ENCODE data around the gene EXO5.

DNA sequence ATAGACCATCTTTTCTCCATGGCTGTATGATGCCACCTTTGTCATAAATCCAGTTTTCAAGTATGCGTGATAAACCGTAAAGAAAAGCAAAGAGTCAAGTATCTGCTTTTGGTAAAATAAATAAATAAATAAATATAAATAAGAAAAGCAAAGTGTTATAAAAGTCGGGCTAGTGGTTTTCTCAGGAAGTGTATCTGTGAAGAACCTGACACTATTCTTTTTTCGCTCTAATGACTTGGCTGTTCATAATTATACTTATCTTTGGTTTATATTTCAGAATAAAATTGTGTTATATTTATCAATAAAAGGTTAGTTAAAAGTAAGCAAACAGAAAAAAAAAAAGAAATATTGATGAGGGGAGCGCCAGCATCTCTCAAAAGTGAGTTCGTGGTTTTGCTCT, 594 bp upstream of the EXO5 start:
- TF ChIP-seq EGR1 (IDR thresholded peaks at IDR 0.05; ENCODE audit: low read depth) = no peak
- TF ChIP-seq, protein P1, sequence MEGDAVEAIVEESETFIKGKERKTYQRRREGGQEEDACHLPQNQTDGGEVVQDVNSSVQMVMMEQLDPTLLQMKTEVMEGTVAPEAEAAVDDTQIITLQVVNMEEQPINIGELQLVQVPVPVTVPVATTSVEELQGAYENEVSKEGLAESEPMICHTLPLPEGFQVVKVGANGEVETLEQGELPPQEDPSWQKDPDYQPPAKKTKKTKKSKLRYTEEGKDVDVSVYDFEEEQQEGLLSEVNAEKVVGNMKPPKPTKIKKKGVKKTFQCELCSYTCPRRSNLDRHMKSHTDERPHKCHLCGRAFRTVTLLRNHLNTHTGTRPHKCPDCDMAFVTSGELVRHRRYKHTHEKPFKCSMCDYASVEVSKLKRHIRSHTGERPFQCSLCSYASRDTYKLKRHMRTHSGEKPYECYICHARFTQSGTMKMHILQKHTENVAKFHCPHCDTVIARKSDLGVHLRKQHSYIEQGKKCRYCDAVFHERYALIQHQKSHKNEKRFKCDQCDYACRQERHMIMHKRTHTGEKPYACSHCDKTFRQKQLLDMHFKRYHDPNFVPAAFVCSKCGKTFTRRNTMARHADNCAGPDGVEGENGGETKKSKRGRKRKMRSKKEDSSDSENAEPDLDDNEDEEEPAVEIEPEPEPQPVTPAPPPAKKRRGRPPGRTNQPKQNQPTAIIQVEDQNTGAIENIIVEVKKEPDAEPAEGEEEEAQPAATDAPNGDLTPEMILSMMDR (IDR thresholded peaks at IDR 0.05 in 2 of 3, conservative IDR thresholded peaks at IDR 0.05 in 1 of 3; ENCODE audit: borderline replicate concordance in 1 of 3, insufficient read depth in 1 of 3, low read depth in 2 of 3, low read length in 2 of 3) = no peak
- TF ChIP-seq, protein P2, sequence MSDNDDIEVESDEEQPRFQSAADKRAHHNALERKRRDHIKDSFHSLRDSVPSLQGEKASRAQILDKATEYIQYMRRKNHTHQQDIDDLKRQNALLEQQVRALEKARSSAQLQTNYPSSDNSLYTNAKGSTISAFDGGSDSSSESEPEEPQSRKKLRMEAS (IDR thresholded peaks at IDR 0.05) = no peak
- no peak for TF ChIP-seq SIN3A (IDR thresholded peaks at IDR 0.05; ENCODE audit: low read depth)
- TF ChIP-seq, protein P3, sequence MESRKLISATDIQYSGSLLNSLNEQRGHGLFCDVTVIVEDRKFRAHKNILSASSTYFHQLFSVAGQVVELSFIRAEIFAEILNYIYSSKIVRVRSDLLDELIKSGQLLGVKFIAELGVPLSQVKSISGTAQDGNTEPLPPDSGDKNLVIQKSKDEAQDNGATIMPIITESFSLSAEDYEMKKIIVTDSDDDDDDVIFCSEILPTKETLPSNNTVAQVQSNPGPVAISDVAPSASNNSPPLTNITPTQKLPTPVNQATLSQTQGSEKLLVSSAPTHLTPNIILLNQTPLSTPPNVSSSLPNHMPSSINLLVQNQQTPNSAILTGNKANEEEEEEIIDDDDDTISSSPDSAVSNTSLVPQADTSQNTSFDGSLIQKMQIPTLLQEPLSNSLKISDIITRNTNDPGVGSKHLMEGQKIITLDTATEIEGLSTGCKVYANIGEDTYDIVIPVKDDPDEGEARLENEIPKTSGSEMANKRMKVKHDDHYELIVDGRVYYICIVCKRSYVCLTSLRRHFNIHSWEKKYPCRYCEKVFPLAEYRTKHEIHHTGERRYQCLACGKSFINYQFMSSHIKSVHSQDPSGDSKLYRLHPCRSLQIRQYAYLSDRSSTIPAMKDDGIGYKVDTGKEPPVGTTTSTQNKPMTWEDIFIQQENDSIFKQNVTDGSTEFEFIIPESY (IDR thresholded peaks at IDR 0.05; ENCODE audit: extremely low read depth, insufficient replicate concordance, low read length) = no peak
- no peak for TF ChIP-seq EZH2 (IDR thresholded peaks at IDR 0.05)
- no peak for TF ChIP-seq POLR2A (IDR thresholded peaks at IDR 0.05; ENCODE audit: borderline replicate concordance, extremely low read depth, insufficient read depth, insufficient read length)
- no peak for TF ChIP-seq SP1 (IDR thresholded peaks at IDR 0.05; ENCODE audit: low read depth)
- no peak for TF ChIP-seq YY1 (IDR thresholded peaks at IDR 0.05; ENCODE audit: extremely low read depth, insufficient replicate concordance, low read depth, low read length)
- TF ChIP-seq EZH2phosphoT487 (IDR thresholded peaks at IDR 0.05; ENCODE audit: borderline replicate concordance) = no peak
- TF ChIP-seq, protein P4, sequence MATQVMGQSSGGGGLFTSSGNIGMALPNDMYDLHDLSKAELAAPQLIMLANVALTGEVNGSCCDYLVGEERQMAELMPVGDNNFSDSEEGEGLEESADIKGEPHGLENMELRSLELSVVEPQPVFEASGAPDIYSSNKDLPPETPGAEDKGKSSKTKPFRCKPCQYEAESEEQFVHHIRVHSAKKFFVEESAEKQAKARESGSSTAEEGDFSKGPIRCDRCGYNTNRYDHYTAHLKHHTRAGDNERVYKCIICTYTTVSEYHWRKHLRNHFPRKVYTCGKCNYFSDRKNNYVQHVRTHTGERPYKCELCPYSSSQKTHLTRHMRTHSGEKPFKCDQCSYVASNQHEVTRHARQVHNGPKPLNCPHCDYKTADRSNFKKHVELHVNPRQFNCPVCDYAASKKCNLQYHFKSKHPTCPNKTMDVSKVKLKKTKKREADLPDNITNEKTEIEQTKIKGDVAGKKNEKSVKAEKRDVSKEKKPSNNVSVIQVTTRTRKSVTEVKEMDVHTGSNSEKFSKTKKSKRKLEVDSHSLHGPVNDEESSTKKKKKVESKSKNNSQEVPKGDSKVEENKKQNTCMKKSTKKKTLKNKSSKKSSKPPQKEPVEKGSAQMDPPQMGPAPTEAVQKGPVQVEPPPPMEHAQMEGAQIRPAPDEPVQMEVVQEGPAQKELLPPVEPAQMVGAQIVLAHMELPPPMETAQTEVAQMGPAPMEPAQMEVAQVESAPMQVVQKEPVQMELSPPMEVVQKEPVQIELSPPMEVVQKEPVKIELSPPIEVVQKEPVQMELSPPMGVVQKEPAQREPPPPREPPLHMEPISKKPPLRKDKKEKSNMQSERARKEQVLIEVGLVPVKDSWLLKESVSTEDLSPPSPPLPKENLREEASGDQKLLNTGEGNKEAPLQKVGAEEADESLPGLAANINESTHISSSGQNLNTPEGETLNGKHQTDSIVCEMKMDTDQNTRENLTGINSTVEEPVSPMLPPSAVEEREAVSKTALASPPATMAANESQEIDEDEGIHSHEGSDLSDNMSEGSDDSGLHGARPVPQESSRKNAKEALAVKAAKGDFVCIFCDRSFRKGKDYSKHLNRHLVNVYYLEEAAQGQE (IDR thresholded peaks at IDR 0.05; ENCODE audit: low read depth) = no peak
- no peak for TF ChIP-seq RAD21 (IDR thresholded peaks at IDR 0.05; ENCODE audit: low read depth)

Measured in HCT116 (cell line).